ENCODE data around the gene F12.
A peak's percentile ranks its signal among the peaks of the same experiment; 100 is the strongest.

Gene F12

GRCh38 chr5:177456591-177456964 lies 47.2 kb upstream of the F12 start:
- H3K9me3 ChIP-seq (ENCODE audit: control insufficient read depth, insufficient read depth, low read depth, low read length) = no peaks in the 10 kb centered on the region
- TF ChIP-seq, protein P1, sequence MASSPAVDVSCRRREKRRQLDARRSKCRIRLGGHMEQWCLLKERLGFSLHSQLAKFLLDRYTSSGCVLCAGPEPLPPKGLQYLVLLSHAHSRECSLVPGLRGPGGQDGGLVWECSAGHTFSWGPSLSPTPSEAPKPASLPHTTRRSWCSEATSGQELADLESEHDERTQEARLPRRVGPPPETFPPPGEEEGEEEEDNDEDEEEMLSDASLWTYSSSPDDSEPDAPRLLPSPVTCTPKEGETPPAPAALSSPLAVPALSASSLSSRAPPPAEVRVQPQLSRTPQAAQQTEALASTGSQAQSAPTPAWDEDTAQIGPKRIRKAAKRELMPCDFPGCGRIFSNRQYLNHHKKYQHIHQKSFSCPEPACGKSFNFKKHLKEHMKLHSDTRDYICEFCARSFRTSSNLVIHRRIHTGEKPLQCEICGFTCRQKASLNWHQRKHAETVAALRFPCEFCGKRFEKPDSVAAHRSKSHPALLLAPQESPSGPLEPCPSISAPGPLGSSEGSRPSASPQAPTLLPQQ (tag by site-specific recombination; IDR thresholded peaks at IDR 0.05) = no peak
- TF ChIP-seq, protein P2, sequence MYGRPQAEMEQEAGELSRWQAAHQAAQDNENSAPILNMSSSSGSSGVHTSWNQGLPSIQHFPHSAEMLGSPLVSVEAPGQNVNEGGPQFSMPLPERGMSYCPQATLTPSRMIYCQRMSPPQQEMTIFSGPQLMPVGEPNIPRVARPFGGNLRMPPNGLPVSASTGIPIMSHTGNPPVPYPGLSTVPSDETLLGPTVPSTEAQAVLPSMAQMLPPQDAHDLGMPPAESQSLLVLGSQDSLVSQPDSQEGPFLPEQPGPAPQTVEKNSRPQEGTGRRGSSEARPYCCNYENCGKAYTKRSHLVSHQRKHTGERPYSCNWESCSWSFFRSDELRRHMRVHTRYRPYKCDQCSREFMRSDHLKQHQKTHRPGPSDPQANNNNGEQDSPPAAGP (tag by site-specific recombination; IDR thresholded peaks at IDR 0.05) = no peak
- TF ChIP-seq ZNF596 (tag by site-specific recombination; IDR thresholded peaks at IDR 0.05) (no peak), SALL2 (tag by site-specific recombination; IDR thresholded peaks at IDR 0.05; ENCODE audit: borderline replicate concordance) (no peak), ZNF514 (tag by site-specific recombination; IDR thresholded peaks at IDR 0.05) (no peak), ZNF645 (tag by site-specific recombination; IDR thresholded peaks at IDR 0.05) (no peak), SCRT1 (tag by site-specific recombination; IDR thresholded peaks at IDR 0.05; ENCODE audit: borderline replicate concordance) (no peak), ZNF16 (tag by site-specific recombination; IDR thresholded peaks at IDR 0.05; ENCODE audit: low read depth) (no peak), KLF1 (tag by site-specific recombination; IDR thresholded peaks at IDR 0.05) (no peak), ZNF768 (tag by site-specific recombination; IDR thresholded peaks at IDR 0.05) (no peak), ZNF555 (tag by site-specific recombination; conservative IDR thresholded peaks at IDR 0.05) (no peak), ZSCAN16 (tag by site-specific recombination; IDR thresholded peaks at IDR 0.05) (no peak), ZNF10 (tag by site-specific recombination; IDR thresholded peaks at IDR 0.05) (no peak), ZNF658 (tag by site-specific recombination; IDR thresholded peaks at IDR 0.05) (no peak), ZFP41 (tag by site-specific recombination; IDR thresholded peaks at IDR 0.05; ENCODE audit: borderline replicate concordance) (no peak), ZNF169 (tag by site-specific recombination; IDR thresholded peaks at IDR 0.05) (no peak), ZNF214 (tag by site-specific recombination; IDR thresholded peaks at IDR 0.05; ENCODE audit: borderline replicate concordance) (no peak)
- TF ChIP-seq, protein P3, sequence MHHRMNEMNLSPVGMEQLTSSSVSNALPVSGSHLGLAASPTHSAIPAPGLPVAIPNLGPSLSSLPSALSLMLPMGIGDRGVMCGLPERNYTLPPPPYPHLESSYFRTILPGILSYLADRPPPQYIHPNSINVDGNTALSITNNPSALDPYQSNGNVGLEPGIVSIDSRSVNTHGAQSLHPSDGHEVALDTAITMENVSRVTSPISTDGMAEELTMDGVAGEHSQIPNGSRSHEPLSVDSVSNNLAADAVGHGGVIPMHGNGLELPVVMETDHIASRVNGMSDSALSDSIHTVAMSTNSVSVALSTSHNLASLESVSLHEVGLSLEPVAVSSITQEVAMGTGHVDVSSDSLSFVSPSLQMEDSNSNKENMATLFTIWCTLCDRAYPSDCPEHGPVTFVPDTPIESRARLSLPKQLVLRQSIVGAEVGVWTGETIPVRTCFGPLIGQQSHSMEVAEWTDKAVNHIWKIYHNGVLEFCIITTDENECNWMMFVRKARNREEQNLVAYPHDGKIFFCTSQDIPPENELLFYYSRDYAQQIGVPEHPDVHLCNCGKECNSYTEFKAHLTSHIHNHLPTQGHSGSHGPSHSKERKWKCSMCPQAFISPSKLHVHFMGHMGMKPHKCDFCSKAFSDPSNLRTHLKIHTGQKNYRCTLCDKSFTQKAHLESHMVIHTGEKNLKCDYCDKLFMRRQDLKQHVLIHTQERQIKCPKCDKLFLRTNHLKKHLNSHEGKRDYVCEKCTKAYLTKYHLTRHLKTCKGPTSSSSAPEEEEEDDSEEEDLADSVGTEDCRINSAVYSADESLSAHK (tag by site-specific recombination; IDR thresholded peaks at IDR 0.05) = no peak
- TF ChIP-seq, protein P4, sequence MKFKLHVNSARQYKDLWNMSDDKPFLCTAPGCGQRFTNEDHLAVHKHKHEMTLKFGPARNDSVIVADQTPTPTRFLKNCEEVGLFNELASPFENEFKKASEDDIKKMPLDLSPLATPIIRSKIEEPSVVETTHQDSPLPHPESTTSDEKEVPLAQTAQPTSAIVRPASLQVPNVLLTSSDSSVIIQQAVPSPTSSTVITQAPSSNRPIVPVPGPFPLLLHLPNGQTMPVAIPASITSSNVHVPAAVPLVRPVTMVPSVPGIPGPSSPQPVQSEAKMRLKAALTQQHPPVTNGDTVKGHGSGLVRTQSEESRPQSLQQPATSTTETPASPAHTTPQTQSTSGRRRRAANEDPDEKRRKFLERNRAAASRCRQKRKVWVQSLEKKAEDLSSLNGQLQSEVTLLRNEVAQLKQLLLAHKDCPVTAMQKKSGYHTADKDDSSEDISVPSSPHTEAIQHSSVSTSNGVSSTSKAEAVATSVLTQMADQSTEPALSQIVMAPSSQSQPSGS (tag by site-specific recombination; IDR thresholded peaks at IDR 0.05; ENCODE audit: low read depth) = no peak
- H3K36me3 ChIP-seq (ENCODE audit: control insufficient read depth in 2 of 2, insufficient read depth in 1 of 2, low read length in 2 of 2) = peaks cover 4 to 42% of the 10 kb centered on the region in 2 experiments; a peak in 2 of 3 replicates
- CTCF ChIA-PET = interaction anchor here (0.6 to 2.9 kb wide), 17 partner anchors 10 to 147 kb away, joined by 3 to 24 read pairs (median 5); partner anchors contain the start of genes PDLIM7, PRR7 and SLC34A1
- no peak overlapping the region for H3K4me3 ChIP-seq (ENCODE audit: low read depth, low read length)
- H3K4me1 ChIP-seq (ENCODE audit: control insufficient read depth, insufficient read depth, low read length) = peaks cover 8% of the 10 kb centered on the region
- 0 out of 2 replicates have a peak overlapping the region, but pooled peaks have one; percentile 11 for H3K27ac ChIP-seq (ENCODE audit: extremely low read depth, low read depth, low read length)
- POLR2A ChIA-PET = interaction anchor here (1.5 to 5.4 kb wide), 4 partner anchors 12 to 38 kb away, joined by 7 to 89 read pairs (median 13); partner anchors contain the start of genes GRK6 and PDLIM7

Measured in HEK293 (cell line).